Left ventricle myocardium superior (tissue), 1 donor: ENCODE results near the gene ASXL1. TPM values are rescaled to one million over a fixed set of nuclear protein-coding genes. Genes with fewer than 3 reads are reported as not detected.

Source experiments
- ATAC-seq: fragments of 200-7000 bp; cut with Tn5 transposase; one replicate; pipeline ENCODE4 v1.9.1; 2020; ENCODE audit warnings: mild to moderate bottlenecking, moderate library complexity
- DNase-seq: peaks from one replicate; pipeline ENCODE4 v3.0.0-alpha.2; 2020
- intact Hi-C: fragments of 100-400 bp; cut with micrococcal nuclease; formaldehyde crosslinking; loops from one replicate; pipeline ENCODE4 v1.11.0; 2022
- total RNA-seq: library from RNA; stranded (reverse); fragmentation: NEBNext Ultra II Directional; extraction: Animal tissue kit (Norgen Biotek cat#: 25700); gene quantifications from one replicate; pipeline ENCODE4 v1.2.1, GENCODE V29; 2021
- donor health status: DM: no; HTN: yes; CAD: no; lungs with severe emphysema.

The ASXL1 gene
- total RNA-seq, 1 donor from 2014 or later, result 25.7 TPM

- DNase-seq (no peak), ATAC-seq (no peak)
- intact Hi-C loops, result no loop called here
Observed at GRCh38 chr20:32472581-32473207, 114.6 kb downstream of the ASXL1 start.

- ATAC-seq (no peak), DNase-seq (no peak)
- intact Hi-C loops, result no loop called here
Observed at GRCh38 chr20:32473231-32474008, 115.3 kb downstream of the ASXL1 start.

- ATAC-seq, result peak; percentile 2
- no peak for DNase-seq
- intact Hi-C loops, result no loop called here
Observed at GRCh38 chr20:32474009-32474716, 116.0 kb downstream of the ASXL1 start.

GRCh38 chr20:32474717-32474966, 116.5 kb downstream of the ASXL1 start:
- no peak for DNase-seq
- intact Hi-C loops, result no loop called here
- ATAC-seq, result no peak

- DNase-seq (peak; percentile 94), ATAC-seq (peak; percentile 94)
- intact Hi-C loops, result no loop called here
Observed at GRCh38 chr20:32474967-32475811, 117.1 kb downstream of the ASXL1 start.

DNA sequence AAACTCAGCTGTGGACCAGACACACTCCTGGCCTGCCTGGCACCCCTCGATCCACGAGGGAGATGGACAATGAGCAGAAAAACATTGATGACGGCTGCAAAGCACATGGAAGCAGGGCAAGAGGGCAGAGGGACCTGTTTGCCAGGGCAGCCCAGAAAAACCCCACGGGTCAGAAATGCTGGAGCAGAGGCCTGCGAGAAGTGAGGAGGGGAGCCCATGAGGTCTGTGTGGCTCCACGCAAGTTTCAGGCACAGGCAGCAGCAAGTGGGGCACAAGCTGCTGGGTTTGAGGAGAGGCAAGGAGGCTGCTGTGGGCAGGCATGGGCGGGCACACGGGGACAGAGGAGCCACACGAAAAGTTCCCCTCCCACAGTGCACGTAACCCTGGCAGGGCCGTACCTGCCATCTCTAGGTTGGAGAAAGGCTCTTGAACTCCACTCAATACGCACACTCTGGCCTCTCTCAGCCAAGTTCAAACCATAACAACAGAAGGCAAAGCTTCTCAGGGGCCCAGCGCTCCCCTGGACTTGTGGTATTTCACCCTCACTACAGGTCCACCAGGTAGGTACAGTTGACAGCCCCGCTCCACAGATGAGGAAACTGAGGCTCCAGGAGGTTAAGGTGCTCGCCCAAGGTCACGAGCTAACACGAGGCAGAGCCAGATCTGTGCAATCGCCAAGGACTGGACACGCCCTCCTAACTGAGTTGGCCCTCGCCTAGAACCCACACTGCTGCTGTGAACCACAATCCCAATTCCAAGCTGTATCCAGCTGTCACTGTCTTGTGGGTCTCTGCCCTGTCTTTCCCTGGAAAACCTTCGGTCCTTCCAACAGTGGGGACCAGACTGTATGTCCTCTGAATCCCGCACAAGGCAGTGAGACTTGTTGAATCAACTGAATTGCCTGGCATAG, 118.8 kb downstream of the ASXL1 start:
- ATAC-seq (no peak), DNase-seq (peak; percentile 20)
- intact Hi-C loops, result no loop called here

DNA sequence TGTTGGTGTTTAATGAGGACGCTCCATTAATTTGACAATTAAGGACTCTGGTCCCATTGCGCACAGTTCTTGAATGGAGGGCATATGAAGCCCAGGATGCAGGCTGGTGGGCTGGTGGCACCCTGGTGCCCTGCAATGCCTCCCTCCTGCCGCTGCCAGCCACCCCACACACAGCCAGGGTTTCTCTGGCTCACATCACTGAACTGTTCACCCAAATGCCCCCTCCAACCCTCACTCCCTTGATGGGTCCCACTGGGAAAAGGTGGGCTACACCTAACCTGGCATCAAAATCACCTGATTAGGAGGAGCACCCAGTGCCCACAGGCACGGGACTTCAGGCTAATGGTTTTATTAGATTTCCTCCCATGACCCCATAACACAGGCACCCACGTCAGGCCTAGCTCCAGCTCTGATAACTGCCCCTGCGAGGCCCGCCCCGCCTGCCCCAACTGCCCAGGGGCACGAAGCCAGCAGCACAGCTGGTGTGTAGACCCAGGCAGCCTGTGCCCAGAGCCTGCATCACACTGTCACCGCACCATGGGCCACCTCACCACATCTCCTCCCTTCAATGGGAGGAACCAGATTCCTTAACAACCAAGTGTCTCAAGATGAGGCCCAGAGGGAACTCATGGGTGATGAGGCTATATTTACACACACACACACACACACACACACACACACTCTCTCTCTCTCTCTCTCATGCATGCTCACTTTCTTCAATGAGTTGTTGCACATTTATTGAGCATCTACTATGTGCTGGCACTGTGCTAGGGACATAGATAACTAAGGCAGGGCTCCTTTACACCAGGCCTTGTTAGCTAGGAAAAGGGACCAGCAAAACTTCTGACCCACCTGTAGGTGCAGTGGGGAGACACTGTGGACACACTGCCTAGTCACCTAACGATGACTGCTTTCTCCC, 119.7 kb downstream of the ASXL1 start:
- intact Hi-C loops, result no loop called here
- DNase-seq (peak; percentile 28), ATAC-seq (no peak)

GRCh38 chr20:32478576-32478975, 120.4 kb downstream of the ASXL1 start:
- DNase-seq (no peak), ATAC-seq (no peak)
- intact Hi-C loops, result no loop called here

DNA sequence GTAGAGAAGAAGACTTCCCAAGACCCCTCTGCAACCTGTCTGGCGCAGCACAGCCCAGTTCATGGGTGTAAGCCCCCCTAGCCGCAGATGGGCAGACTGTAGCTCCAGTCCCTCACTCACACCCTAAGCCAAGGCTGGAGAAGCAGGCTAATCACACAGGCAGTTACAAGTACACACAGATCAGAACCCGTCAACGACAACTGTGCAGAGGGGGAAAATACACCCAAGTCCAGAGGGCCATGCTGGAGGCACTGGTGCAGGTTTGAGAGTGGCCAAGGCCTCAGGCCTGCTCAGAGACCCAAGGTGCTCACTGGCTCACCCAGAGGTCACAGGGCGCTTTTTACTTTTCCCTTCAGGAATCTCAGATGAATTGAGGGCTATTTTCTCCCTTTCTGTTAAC, 120.9 kb downstream of the ASXL1 start:
- intact Hi-C loops, result no loop called here
- ATAC-seq, result no peak
- no peak for DNase-seq

GRCh38 chr20:32479697-32480171, 121.6 kb downstream of the ASXL1 start:
- intact Hi-C loops, result no loop called here
- ATAC-seq (no peak), DNase-seq (peak; percentile 9)

DNA sequence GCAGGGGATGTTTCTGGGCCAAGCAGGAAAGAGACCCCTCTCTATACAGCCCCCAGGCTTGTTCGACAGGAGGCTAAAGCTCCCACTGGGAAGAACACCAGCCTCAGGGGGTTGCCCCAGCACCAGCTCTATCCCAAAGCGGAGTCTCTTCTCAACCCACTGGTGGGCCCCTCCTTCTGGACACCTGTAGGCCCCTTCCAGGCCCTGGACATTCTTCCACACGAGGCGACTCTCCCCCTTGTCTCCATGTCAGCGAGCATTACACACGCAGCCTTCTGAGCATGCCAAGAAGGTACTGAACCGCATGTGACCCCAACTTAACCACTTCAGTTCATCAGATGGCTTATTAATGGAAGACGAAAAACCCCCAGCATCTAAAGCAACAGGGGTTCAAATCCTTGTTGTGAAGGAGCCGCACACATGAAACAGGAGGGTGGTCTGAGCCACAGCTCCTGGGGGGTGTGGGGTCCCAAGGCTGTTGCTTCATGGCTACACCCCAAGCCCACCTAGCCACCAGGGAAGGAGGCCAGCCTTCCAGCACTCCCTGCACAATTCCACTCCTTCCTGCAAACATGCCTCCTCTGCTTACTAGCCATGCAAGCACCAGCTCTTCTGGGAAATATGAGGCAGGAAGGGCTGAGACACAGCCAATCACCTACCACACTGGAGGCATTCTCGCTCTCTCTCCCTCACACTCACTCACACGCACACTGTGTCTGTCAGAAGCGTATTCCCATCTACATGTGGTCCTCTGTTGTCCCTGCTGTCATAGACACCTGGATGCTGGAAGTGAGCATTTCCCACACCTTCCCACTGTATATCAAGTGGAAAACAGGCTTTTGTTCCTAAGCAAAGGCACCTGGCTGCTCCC, 122.5 kb downstream of the ASXL1 start:
- ATAC-seq (no peak), DNase-seq (no peak)
- intact Hi-C loops, result no loop called here

DNA sequence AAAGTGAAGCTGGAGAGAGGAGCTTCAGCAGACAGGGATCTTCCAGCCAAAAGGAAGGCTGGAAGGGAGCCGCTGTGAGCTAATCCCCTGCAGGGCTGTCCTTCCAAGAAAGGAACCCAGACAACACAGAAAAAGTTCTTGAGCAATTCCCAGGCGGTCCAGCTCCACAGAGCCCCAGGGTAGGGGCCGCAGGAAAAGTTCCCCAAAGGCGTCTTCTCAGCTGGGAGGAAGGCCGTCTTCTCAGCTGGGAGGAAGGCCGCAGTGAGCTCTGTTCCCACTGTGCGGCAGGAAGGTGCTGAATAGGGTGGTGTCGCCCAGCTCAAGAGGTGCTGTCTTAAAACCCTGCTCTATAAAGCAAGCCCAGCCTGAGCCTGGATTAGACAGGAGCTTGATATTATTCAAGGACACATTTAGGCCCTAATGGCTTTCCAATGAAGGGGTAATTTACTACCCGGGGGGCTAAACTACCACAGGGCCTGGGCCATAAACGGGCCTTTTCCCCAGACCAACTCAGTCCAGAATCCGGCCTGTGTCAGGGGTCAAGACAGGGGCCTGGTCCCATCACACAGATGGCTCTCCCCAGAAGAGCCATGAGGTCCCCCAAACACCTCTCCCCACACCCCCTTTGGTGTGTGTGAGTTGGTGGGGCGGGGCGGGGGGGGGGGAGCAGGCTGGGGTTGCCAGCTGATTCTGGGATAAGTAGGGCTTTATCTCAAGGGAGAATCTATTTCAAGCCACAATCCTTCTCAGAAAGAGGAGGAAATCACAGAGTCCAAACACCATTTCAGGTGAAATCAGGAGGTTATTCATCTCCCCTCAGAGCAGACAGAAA, 123.4 kb downstream of the ASXL1 start:
- ATAC-seq (peak; percentile 4), DNase-seq (peak; percentile 50)
- intact Hi-C loops, result no loop called here

DNA sequence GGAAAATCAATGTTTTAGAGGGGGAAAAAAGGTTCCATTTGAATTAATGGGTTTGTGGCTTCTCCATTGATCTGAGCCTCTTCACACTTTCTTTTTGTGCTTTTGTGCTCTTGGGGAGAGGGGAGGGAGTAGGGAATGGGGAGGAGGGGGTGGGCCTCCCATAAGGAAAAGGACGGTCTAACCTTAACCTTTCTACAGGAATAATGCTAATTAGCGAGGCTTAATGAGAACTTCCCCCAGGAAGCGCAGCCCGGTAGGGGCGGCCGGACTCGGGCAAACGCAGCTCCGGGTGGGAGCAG, 124.0 kb downstream of the ASXL1 start:
- ATAC-seq (no peak), DNase-seq (no peak)
- intact Hi-C loops, result no loop called here

- DNase-seq, result peak; percentile 64
- intact Hi-C loops, result no loop called here
- peak; percentile 50 for ATAC-seq
Observed at GRCh38 chr20:32482442-32483261, 124.5 kb downstream of the ASXL1 start.
